HS-5 (cell line): ENCODE measurements around the gene F8A2.
"Not testable (repeated sequence)": the region's sequence is repeated elsewhere in the genome, so short reads cannot be mapped to it uniquely, and the experiment has no call there.

Experiments used
- DNase-seq: peaks from one replicate; pipeline ENCODE4 v3.0.0-alpha.2; 2012; ENCODE audit warnings: low read depth

Gene F8A2

DNA sequence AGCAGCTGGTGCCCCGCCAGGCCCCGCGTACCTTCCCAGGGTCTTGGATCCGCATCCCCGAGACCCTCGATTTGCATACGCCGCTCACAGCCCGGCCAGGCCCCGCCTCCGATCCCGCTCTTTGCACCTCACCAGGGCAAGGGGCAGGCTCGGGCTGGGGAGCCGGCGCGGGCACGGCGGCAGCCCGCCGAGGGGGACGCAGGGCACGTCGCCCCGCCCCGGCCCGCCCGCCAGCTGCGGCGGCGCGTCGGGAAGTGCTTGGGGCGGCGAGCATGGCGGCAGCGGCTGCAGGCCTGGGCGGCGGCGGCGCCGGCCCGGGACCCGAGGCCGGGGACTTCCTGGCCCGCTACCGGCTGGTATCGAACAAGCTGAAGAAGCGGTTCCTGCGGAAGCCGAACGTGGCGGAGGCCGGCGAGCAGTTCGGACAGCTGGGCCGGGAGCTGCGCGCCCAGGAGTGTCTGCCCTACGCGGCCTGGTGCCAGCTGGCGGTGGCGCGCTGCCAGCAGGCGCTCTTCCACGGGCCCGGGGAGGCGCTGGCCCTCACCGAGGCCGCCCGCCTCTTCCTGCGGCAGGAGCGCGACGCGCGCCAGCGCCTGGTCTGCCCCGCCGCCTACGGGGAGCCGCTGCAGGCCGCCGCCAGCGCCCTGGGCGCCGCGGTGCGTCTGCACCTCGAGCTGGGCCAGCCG, at the start of gene F8A2:
TSS of gene F8A2 (plus strand) at position 253 of the 686 bp plus-strand sequence. CDS start at position 273, 20 bp downstream.
- not testable (repeated sequence) for DNase-seq

DNA sequence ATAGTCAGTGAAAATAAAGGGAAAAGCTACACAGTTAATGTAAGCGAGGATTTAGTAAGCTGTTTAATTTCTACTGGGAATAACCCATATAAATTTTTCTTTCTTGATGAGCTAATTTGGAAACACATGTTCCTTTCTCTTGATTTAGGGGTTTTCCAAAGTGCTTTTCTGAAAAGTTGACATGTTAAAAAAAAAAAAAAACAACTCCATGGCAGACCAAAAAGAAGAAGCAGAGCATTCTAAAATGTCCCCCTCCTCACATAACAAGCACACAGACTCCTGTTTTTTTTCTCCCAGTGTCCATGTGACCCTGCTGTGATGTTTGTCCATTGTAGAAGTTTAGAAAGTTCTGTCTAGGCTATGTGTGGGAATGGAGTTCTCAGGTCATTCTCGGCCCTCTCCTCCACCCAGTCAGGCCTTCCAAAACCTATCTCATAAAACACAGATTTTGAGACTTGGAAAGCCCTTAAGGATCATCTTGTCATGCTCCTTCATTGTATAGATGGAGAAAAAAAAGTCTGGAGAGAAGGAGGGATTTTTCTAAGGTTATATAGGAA, 48.3 kb upstream of the F8A2 start:
- no peak for DNase-seq

DNA sequence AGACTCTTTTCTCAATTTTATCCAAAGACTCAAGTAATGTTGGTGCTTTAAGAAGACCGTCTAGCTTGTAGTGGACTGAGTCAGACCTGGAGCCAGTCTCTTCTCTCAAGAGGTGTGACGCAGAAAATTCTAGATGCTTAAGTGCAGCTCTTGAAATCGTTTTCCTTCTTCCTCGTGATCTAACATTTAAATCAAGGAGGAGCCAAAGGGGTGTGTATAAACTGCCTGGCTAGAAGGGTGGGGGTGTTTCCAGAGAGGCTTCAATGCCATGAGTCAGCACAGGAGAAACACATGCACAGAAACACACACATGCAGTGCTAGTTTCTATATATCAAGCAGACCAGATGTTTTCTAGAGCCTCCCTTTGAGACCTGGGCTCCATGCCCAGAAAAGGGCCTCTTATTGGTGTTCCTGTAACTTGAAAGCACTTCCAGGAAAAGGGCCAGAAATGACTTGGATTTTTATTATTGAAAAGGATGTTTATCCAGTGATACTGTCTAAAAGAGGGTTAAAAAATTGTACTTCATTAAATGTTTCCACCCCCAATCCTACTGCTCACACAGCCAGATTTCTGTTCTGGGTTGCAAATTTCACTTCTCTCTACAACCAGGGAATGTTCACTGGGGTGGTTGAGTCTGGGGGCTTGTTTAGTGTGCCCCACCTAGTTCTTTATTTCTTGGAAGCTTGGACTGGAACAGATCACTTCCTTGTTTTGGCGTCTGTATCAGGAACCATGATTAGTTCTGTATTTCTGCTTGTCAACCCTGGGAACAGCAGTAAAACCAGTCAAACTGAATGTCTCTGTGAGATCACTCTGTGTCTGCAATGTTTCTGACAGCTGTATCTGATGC, 47.2 kb upstream of the F8A2 start, which contains the start of gene CLIC2:
TSS of gene CLIC2 (minus strand) at position 129 of the 851 bp plus-strand sequence. CDS start 187 bp downstream, outside the sequence.
- peak; percentile 65 for DNase-seq

DNA sequence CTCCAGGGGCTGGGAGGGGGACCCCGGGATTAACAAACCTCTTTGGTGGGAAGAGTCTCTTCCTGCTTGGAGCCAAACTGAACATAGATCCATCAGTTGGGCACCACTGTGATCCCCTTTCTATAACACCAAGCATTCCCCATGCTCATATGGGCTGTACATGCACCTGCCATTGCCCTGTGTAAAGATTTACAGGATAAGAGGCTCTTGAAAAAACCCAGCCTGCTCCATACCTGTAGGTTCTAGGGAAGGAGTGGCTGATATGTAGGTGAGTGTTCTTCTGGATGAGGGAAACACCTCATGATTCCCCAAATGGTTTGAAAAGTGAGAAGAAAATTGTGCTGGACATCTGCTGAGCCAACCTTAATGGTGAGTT, 46.6 kb upstream of the F8A2 start:
- not testable (repeated sequence) for DNase-seq

DNA sequence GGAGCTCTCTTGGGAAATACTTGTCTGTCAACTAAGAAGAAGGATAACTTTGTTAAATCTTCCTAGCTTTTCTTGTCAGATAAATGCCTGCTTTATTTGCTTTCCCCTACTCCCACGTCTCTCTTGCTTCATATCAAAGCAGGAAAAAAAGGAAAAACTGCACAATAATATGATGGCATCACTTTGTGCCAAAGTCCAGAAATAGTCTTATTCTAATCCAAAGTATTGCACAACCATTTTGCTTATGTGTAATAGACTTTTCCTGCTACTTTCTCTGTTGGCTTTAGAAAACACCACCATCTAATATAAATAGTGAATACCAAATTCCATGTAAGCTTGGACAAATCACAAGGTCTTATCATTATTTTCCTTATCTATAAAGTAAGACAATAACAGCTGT, 36.2 kb upstream of the F8A2 start:
- not testable (repeated sequence) for DNase-seq

DNA sequence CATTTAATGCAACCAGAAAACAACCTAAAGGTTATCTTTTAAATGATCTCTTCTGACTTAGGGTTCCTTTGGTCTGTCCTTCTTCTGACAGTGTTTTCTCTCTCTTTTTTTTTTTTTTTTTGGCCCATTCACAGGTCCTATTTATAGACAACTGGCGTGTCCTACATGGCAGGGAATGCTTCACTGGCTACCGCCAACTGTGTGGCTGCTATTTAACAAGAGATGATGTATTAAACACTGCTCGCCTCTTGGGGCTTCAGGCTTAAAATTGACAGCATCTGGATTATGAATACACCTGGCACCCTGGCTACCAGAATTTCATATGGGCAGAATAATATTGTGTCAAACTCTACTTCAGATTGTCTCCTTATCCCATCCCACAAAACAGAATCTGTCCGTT, 32.4 kb upstream of the F8A2 start:
- not testable (repeated sequence) for DNase-seq

DNA sequence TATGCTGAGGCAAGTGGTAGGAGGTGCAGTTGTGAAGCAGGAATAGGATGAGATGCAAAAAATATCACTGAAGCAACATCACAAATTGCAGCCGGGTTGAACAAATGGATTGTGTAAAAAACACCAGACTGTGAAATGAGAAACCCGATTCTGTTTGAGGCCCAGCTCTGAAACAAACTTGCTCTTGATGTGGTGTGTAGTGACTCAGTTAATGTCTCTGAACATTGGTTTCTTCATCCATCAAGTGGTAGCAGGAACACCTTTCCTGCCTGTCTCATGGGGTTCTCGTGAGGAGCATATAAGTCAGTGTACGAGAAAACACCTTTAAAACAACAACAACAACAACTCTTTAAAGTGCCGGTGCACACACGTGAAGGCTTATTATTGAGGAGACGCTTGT, 18.2 kb upstream of the F8A2 start:
- not testable (repeated sequence) for DNase-seq

DNA sequence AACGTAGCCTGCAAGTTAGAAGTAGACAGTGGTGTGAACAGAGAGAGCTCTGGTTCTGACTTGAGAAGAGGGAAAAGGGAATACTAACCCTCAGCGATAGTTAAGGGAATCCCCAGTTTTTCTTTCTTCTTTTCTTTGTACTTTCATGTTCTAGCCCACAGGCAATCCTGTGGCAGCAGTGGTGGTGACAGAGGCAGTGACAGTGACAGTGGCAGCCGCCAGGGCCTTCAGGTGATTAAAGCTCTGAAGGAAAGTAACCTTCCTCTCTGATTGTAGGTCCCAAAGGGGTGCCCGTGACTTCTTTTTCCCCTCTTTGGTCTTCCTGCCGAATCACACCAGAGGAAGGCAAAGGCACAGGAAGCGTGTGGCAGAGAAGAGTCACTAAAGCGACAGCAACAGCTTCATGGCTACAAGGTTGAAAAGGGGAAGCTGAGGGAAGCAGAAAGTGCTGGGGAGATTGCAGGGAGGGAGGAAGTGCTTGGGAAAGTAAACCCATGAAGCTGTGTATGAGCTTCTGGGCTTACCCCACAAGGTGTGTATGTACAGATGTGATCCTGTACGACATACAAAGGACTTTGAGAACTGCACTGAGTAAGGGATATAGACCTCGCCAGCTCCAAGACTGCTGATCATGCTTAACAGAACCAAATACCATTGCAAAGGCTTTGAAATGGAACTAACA, 8.0 kb upstream of the F8A2 start:
- not testable (repeated sequence) for DNase-seq

DNA sequence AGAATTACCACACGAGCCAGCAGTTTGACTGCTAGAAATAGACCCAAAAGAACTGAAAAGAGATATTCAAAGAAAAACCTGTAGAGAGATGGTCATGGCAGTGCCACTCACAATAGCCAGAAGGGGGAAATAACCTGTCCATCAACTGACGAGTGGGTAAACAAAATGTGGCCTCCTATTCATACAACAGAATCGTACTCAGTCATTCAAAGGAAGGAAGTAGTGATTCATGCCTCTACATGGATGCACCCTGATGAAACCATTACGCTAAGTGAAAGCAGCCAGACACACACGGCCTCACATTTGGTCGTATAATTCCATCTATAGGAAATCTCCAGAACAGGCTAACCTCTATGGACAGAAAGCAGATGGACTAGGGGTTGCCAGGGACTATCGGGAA, 2.1 kb upstream of the F8A2 start:
- DNase-seq, result not testable (repeated sequence)

DNA sequence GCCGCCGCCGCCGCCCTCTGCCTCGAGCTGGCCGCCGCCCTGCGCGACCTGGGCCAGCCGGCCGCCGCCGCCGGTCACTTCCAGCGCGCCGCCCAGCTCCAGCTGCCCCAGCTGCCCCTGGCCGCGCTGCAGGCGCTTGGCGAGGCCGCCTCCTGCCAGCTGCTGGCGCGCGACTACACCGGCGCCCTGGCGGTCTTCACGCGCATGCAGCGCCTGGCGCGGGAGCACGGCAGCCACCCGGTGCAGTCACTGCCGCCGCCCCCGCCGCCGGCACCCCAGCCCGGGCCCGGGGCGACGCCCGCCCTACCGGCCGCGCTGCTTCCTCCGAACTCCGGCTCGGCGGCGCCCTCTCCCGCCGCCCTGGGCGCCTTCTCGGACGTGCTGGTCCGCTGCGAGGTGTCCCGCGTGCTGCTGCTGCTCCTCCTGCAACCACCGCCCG, 653 bp downstream of the F8A2 start:
- not testable (repeated sequence) for DNase-seq

DNA sequence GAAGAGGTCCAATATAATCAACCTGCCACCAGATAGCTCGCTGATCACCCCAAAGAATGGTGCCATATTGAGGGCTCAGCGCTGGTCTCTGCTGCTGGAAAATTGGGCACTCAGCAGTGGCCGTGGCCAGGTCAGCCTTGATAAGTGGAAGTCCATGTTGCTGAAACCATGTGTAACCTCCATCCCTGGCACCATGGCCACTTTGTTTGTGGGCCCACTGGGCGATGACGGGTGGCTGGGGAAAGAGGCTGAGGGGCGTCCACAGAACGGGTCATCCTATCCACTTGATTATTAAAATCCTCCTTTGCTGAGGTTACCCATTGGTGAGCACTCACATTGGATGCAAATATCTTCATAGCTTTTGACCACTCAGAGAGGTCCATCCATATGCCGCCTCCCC, 7.7 kb downstream of the F8A2 start:
- no peak for DNase-seq

DNA sequence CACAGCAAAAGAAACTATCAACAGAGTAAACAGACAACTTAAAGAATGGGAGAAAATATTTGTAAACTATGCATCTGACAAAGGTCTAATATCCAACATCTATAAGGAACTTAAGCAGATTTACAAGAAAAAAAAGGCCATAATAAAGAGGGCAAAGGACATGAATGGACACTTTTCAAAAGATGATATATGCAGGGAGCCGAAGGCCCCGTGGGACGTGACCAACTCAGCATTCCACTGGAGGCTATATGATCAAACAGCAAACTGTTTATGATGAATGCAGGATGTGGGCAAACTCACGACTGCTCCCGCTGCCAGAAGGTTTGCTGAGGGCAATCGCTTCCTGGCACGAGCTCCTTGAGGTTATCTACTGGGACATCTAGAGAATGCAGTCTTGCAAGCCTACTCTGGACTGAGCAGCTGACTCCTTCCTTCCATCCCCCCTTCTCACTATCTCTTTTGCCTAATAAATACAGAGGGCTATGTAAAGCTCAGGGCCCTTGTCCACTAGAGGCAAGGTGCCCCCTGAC, 12.9 kb downstream of the F8A2 start:
- not testable (repeated sequence) for DNase-seq

DNA sequence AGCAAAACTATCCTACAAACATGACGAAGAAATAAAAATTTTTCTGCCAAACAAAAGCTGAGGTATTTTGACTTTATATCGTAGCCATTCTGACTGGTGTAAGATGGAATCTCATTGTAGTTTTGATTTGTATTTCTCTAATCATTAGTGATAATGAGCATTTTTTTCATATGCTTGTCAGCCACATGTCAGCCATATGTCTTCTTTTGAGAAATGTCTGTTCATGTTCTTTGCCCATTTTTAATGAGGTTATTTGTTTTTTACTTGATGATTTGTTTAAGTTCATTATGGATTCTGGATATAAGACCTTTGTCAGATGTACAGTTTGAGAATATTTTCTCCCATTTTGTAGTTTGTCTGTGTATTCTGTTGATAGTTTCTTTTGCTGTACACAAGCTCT, 24.5 kb downstream of the F8A2 start:
- DNase-seq, result no peak

DNA sequence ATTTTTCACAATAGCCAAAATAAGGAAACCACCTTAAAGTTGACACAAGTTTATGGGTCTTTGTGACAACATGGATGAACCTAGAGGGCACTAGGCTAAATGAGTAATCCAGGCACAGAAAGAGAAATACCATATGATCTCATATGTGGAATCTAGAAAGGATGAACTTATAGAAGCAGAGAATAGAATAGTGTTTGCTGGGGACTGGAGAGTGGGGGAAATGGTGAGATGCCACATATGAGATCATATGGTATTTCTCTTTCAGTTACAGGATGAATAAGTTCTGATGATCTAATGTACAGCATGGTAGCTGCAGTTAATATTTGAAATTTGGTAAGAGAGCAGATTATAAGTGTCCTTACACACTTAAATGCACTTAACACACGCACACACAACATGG, 35.9 kb downstream of the F8A2 start:
- no peak for DNase-seq
